SU-DHL-6 (cell line): ENCODE results near the gene TRPM1.

Experiments
- H2AFZ ChIP-seq: fragments of 200-600 bp; sonication (generic); 2 replicates; pipeline ENCODE4 v1.6.1; 2014; ENCODE audit warnings: low read depth, mild to moderate bottlenecking, moderate library complexity, mixed read lengths, antibody characterized with exemption, low read length; ENCODE audit not compliant: severe bottlenecking
- H3F3A ChIP-seq: fragments of 200-600 bp; shearing (Covaris generic); 2 replicates; pipeline ENCODE4 v1.6.0; 2016; ENCODE audit warnings: antibody characterized with exemption, mild to moderate bottlenecking; ENCODE audit not compliant: insufficient read depth
- H3K27ac ChIP-seq: fragments of 200-600 bp; sonication (generic); 2 replicates; pipeline ENCODE4 v1.5.1; 2016; ENCODE audit warnings: low read depth, mild to moderate bottlenecking, low read length, moderate library complexity, mixed read lengths
- H3K27me3 ChIP-seq: fragments of 200-600 bp; sonication (generic), shearing (Covaris generic); 2 replicates; pipeline ENCODE4 v1.6.0; 2014; ENCODE audit warnings: mild to moderate bottlenecking, low read length
- H3K36me3 ChIP-seq: fragments of 200-600 bp; sonication (generic); 2 replicates; pipeline ENCODE4 v1.6.1; 2014; ENCODE audit warnings: mild to moderate bottlenecking, low read length, mixed read lengths
- H3K4me2 ChIP-seq: fragments of 300-600, 200-600 bp; shearing (Covaris generic), sonication (generic); 2 replicates; pipeline ENCODE4 v1.6.0; 2014; ENCODE audit warnings: low read length, low read depth, mild to moderate bottlenecking; ENCODE audit not compliant: poor library complexity, severe bottlenecking
- H3K4me3 ChIP-seq: fragments of 200-600 bp; sonication (generic); 2 replicates; pipeline ENCODE4 v1.5.1; 2014; ENCODE audit warnings: antibody characterized with exemption, low read length, mild to moderate bottlenecking, mixed read lengths; ENCODE audit not compliant: insufficient read depth, poor library complexity, severe bottlenecking
- H3K79me2 ChIP-seq: fragments of 200-600 bp; sonication (generic); 2 replicates; pipeline ENCODE4 v1.6.1; 2014; ENCODE audit warnings: mild to moderate bottlenecking, low read length, moderate library complexity; ENCODE audit not compliant: insufficient read depth
- H3K9ac ChIP-seq: fragments of 200-600 bp; sonication (generic); 2 replicates; pipeline ENCODE4 v1.7.0; 2014; ENCODE audit warnings: mild to moderate bottlenecking, low read length
- H3K9me2 ChIP-seq: fragments of 200-600 bp; sonication (generic); replicated peaks from 2 replicates; pipeline ENCODE4 v1.6.1; 2014; ENCODE audit warnings: low read length; ENCODE audit not compliant: insufficient read depth
- H3K9me3 ChIP-seq: fragments of 200-600 bp; sonication (generic); 2 replicates; pipeline ENCODE4 v1.6.1; 2014; ENCODE audit warnings: low read length, mixed read lengths; ENCODE audit not compliant: insufficient read depth
- H4K20me1 ChIP-seq: fragments of 200-600 bp; sonication (generic); 2 replicates; pipeline ENCODE4 v1.6.1; 2014; ENCODE audit warnings: low read depth, mild to moderate bottlenecking, antibody characterized with exemption, low read length, moderate library complexity, mixed read lengths
- CTCF ChIP-seq: fragments of 200-600 bp; sonication (generic); IDR thresholded peaks from one replicate; pipeline ENCODE4 v1.5.1; 2017; ENCODE audit warnings: antibody characterized with exemption, mild to moderate bottlenecking, low read length, moderate library complexity; ENCODE audit not compliant: insufficient read depth, poor library complexity, severe bottlenecking
- EZH2phosphoT487 ChIP-seq: fragments of 200-600 bp; sonication (generic), shearing (Covaris generic); conservative IDR thresholded peaks from 2 replicates; pipeline ENCODE4 v1.6.1; 2018; ENCODE audit warnings: mild to moderate bottlenecking, antibody characterized with exemption, low read length, moderate library complexity, mixed read lengths

TRPM1 gene

DNA sequence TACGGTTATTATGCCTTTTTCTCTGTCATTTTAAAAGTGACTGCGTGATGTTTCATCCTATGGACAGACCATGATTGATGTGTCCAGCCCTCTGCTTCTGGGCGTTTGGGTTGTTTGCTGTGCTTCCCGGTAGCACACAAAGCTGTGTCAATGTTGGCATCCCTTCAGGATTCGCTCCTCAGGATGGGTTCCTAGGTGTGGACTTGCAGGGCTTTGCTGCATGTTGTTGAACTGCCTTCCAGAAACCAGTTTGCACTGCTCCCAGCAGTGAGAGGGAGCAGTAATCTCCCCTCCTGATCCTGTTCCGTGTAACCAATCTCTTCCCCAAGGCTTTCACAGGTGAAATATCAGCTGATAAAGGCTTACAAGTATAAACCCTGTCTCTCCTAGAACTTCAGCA, 787 bp downstream of the TRPM1 start:
- no peak overlapping the region for H3K4me2 ChIP-seq
- H3K9me3 ChIP-seq = no peaks in the 10 kb centered on the region
- no peaks in the 10 kb centered on the region for H4K20me1 ChIP-seq
- H3K36me3 ChIP-seq = no peaks in the 10 kb centered on the region
- no peaks in the 10 kb centered on the region for H3F3A ChIP-seq
- no peaks in the 10 kb centered on the region for H3K79me2 ChIP-seq
- H3K9me2 ChIP-seq = no peaks in the 10 kb centered on the region
- H3K4me3 ChIP-seq = no peak overlapping the region
- H3K27me3 ChIP-seq = no peaks in the 10 kb centered on the region
- no peak overlapping the region for H3K9ac ChIP-seq
- H2AFZ ChIP-seq = no peak overlapping the region
- H3K27ac ChIP-seq = no peak overlapping the region
- TF ChIP-seq EZH2phosphoT487 (no peak), CTCF (no peak)

GRCh38 chr15:31098953-31099740, 2.4 kb downstream of the TRPM1 start:
- TF ChIP-seq EZH2phosphoT487 (no peak), CTCF (no peak)
- Histone ChIP-seq H3K27me3 (no peaks in the 10 kb centered on the region), H3K9ac (no peak overlapping the region), H3K9me2 (no peaks in the 10 kb centered on the region), H3K4me2 (no peak overlapping the region), H3K4me3 (no peak overlapping the region), H4K20me1 (no peaks in the 10 kb centered on the region), H3K9me3 (no peaks in the 10 kb centered on the region), H3K27ac (no peak overlapping the region), H3F3A (no peaks in the 10 kb centered on the region), H2AFZ (no peak overlapping the region), H3K79me2 (no peaks in the 10 kb centered on the region), H3K36me3 (no peaks in the 10 kb centered on the region)

DNA sequence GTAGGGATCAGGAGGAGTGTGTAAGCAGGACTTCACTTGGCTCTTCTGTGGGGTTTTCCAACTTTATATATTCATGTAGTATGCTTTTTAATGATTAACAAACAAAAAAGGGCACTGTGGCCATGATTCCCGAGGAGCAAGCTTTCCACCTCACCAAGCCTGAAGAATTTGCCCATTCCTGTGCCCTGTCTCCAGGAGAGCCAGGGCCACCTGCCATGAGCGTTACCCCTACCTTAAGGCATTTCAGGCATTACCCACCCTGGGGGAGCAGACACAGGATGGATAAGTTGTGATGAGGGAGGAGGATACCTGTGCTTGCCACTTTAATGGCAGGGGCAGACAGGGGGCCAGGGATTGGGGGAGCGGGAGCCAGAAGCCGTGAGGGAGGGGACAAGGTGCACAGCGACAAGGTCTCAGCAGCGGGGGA, 3.0 kb downstream of the TRPM1 start:
- Histone ChIP-seq H3K27ac (no peak overlapping the region), H3K9me2 (no peaks in the 10 kb centered on the region), H2AFZ (no peak overlapping the region), H3K27me3 (no peaks in the 10 kb centered on the region), H3K79me2 (no peaks in the 10 kb centered on the region), H3K9me3 (no peaks in the 10 kb centered on the region), H3K9ac (no peak overlapping the region), H3K4me2 (no peak overlapping the region), H3K4me3 (no peak overlapping the region), H3F3A (no peaks in the 10 kb centered on the region), H3K36me3 (no peaks in the 10 kb centered on the region), H4K20me1 (no peaks in the 10 kb centered on the region)
- TF ChIP-seq EZH2phosphoT487 = no peak
- TF ChIP-seq CTCF = no peak
